Lower leg skin (tissue), 3 donors: Measurements from ENCODE around the gene RBSN.

Source experiments
- POLR2A ChIP-seq, 2 donors: fragments of 450-650 bp; IDR thresholded peaks; one replicate each; pipeline ENCODE4 v1.6.1; 2016 to 2017; ENCODE audit warnings: antibody characterized with exemption in 2 of 2, mild to moderate bottlenecking in 1 of 2, moderate library complexity in 1 of 2
- TF ChIP-seq, protein P1 (sequence below), 3 donors: fragments of 450-650 bp; IDR thresholded peaks; one replicate each; pipeline ENCODE4 v1.5.1; 2016; ENCODE audit warnings: antibody characterized with exemption in 3 of 3, mild to moderate bottlenecking in 3 of 3, moderate library complexity in 2 of 3

DNA sequence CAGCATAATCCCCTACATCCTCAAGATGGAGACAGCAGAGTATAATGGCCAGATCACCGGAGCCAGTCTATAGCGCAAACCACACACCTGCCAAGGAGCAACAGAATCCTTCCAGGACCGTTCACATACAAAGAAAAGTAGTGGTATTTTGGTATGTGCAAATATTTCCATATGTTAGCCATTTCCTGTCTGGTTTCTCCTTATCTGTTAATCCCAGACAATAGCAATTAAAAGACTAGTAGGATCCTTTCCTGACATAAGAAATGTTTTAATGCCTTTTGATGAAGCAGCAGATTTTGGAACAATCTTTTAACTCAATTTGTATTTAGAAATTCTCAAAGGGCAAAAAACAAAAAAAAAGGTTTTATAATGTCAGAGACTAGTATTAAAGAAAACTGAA, 56.0 kb downstream of the RBSN start:
- TF ChIP-seq, protein P1, sequence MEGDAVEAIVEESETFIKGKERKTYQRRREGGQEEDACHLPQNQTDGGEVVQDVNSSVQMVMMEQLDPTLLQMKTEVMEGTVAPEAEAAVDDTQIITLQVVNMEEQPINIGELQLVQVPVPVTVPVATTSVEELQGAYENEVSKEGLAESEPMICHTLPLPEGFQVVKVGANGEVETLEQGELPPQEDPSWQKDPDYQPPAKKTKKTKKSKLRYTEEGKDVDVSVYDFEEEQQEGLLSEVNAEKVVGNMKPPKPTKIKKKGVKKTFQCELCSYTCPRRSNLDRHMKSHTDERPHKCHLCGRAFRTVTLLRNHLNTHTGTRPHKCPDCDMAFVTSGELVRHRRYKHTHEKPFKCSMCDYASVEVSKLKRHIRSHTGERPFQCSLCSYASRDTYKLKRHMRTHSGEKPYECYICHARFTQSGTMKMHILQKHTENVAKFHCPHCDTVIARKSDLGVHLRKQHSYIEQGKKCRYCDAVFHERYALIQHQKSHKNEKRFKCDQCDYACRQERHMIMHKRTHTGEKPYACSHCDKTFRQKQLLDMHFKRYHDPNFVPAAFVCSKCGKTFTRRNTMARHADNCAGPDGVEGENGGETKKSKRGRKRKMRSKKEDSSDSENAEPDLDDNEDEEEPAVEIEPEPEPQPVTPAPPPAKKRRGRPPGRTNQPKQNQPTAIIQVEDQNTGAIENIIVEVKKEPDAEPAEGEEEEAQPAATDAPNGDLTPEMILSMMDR (IDR thresholded peaks at IDR 0.05): no peak
- no peak for TF ChIP-seq POLR2A (IDR thresholded peaks at IDR 0.05)
